22Rv1 (cell line): ENCODE results near the gene COPS9.

Source experiments
- CTCF ChIP-seq: fragments of 450-650 bp; IDR thresholded peaks from 2 replicates; pipeline ENCODE4 v1.5.1; 2017; ENCODE audit warnings: mild to moderate bottlenecking
- ZFX ChIP-seq: fragments of 450-650 bp; IDR thresholded peaks from 2 replicates; pipeline ENCODE4 v1.6.1; 2017; ENCODE audit warnings: antibody characterized with exemption, borderline replicate concordance

GRCh38 chr2:240126731-240127130, 9.4 kb downstream of the COPS9 start:
- no peak for TF ChIP-seq CTCF
- no peak for TF ChIP-seq ZFX
